HUES64 (cell line): Measurements from ENCODE around the gene C4orf50.

Experiments
- H3K27ac ChIP-seq: 2 replicates; pipeline ENCODE4 v1.7.0; 2013; ENCODE audit warnings: low read depth, low read length, inconsistent platforms
- H3K27me3 ChIP-seq: 2 replicates; pipeline ENCODE4 v1.6.1; 2013; ENCODE audit warnings: mild to moderate bottlenecking, low read length; ENCODE audit not compliant: insufficient read depth
- H3K36me3 ChIP-seq: 2 replicates; pipeline ENCODE4 v1.6.1; 2013; ENCODE audit warnings: mild to moderate bottlenecking, low read length; ENCODE audit not compliant: insufficient read depth
- H3K4me1 ChIP-seq: 2 replicates; pipeline ENCODE4 v1.6.1; 2013; ENCODE audit warnings: mild to moderate bottlenecking, low read length, moderate library complexity; ENCODE audit not compliant: insufficient read depth
- H3K4me3 ChIP-seq: 2 replicates; pipeline ENCODE4 v1.5.1; 2013; ENCODE audit warnings: mild to moderate bottlenecking, low read length, moderate library complexity
- H3K9ac ChIP-seq: 2 replicates; pipeline ENCODE4 v1.6.1; 2013; ENCODE audit warnings: mild to moderate bottlenecking, low read depth, low read length
- H3K9me3 ChIP-seq: 2 replicates; pipeline ENCODE4 v1.6.1; 2013; ENCODE audit warnings: low read depth, low read length; ENCODE audit not compliant: insufficient read depth
- WGBS: fragments of 150-250, 120-280 bp; methylation state at CpG from one replicate; pipeline ENCODE4 v1.1.7; 2013; ENCODE audit warnings: missing lambda C conversion rate; 5-methylcytosine and 5-hydroxymethylcytosine counted together

C4orf50 gene

GRCh38 chr4:5964030-5964429, 54.2 kb downstream of the C4orf50 start:
- Histone ChIP-seq H3K27me3 (peaks cover 23% of the 10 kb centered on the region), H3K9me3 (no peaks in the 10 kb centered on the region), H3K9ac (no peak overlapping the region)

GRCh38 chr4:5963611-5964010, 54.6 kb downstream of the C4orf50 start:
- H3K4me1 ChIP-seq, result no peaks in the 10 kb centered on the region
- no peak overlapping the region for H3K4me3 ChIP-seq
- no peak overlapping the region for H3K9ac ChIP-seq
- no peaks in the 10 kb centered on the region for H3K36me3 ChIP-seq
- no peaks in the 10 kb centered on the region for H3K9me3 ChIP-seq
- H3K27me3 ChIP-seq, result peaks cover 23% of the 10 kb centered on the region
- no peak overlapping the region for H3K27ac ChIP-seq
- 44% methylated on average over 2 of the region's 2 CpGs for WGBS

More at GRCh38 chr4:5964030-5964429, 54.2 kb downstream of the C4orf50 start:
- H3K4me3 ChIP-seq, result no peak overlapping the region
- 61% methylated on average over 5 of the region's 5 CpGs for WGBS
- no peaks in the 10 kb centered on the region for H3K36me3 ChIP-seq
- H3K27ac ChIP-seq, result no peak overlapping the region
- no peaks in the 10 kb centered on the region for H3K4me1 ChIP-seq

DNA sequence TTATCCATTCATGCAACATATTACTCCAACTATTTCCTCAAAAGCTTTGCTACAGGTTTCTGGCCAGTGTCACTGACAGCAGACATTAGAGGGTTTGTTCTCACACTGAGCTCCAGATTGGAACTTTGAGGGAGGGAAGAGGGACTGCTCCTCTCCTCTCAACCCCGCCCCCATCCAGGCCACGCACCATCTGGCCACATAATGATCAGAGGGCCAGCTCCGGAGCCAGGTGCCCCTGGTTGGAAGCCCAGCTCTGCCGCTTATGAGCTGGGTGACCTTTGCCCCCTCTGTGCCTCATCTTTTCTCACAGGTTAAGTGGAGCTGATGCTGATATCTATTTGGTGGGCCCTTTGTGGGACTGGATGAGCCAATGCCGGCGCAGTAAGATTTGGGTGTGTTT, 55.8 kb downstream of the C4orf50 start:
- Histone ChIP-seq H3K36me3 (no peaks in the 10 kb centered on the region), H3K4me3 (no peak overlapping the region), H3K4me1 (no peaks in the 10 kb centered on the region), H3K9me3 (no peaks in the 10 kb centered on the region), H3K9ac (no peak overlapping the region), H3K27ac (no peak overlapping the region), H3K27me3 (peaks cover 34% of the 10 kb centered on the region)
- whole genome bisulfite sequencing, result 82% methylated on average over 6 of the region's 6 CpGs

- no peak overlapping the region for H3K9ac ChIP-seq
- H3K27me3 ChIP-seq, result peaks cover 37% of the 10 kb centered on the region
- no peaks in the 10 kb centered on the region for H3K9me3 ChIP-seq
- peaks cover 11% of the 10 kb centered on the region for H3K4me1 ChIP-seq
- H3K36me3 ChIP-seq, result no peaks in the 10 kb centered on the region
- H3K4me3 ChIP-seq, result no peak overlapping the region
- H3K27ac ChIP-seq, result no peak overlapping the region
- WGBS, result 90% methylated on average over 13 of the region's 13 CpGs
Measured at GRCh38 chr4:5960252-5960880, 57.9 kb downstream of the C4orf50 start.

GRCh38 chr4:5959211-5959982, 58.8 kb downstream of the C4orf50 start:
- WGBS, result 87% methylated on average over 20 of the region's 20 CpGs
- Histone ChIP-seq H3K9ac (no peak overlapping the region), H3K4me1 (peaks cover 12% of the 10 kb centered on the region), H3K36me3 (no peaks in the 10 kb centered on the region), H3K9me3 (no peaks in the 10 kb centered on the region), H3K4me3 (no peak overlapping the region), H3K27ac (no peak overlapping the region), H3K27me3 (peaks cover 37% of the 10 kb centered on the region)

GRCh38 chr4:5958199-5958735, 60.0 kb downstream of the C4orf50 start:
- Histone ChIP-seq H3K36me3 (no peaks in the 10 kb centered on the region), H3K9ac (no peak overlapping the region), H3K9me3 (no peaks in the 10 kb centered on the region), H3K27ac (no peak overlapping the region), H3K4me1 (peaks cover 12% of the 10 kb centered on the region), H3K27me3 (peaks cover 39% of the 10 kb centered on the region), H3K4me3 (no peak overlapping the region)
- WGBS, result 89% methylated on average over 15 of the region's 15 CpGs

GRCh38 chr4:5957076-5957475, 61.2 kb downstream of the C4orf50 start:
- Histone ChIP-seq H3K27me3 (peaks cover 50% of the 10 kb centered on the region), H3K27ac (no peak overlapping the region), H3K9ac (no peak overlapping the region), H3K4me1 (peaks cover 12% of the 10 kb centered on the region), H3K36me3 (no peaks in the 10 kb centered on the region), H3K4me3 (no peak overlapping the region), H3K9me3 (no peaks in the 10 kb centered on the region)
- WGBS, result 88% methylated on average over 16 of the region's 16 CpGs

DNA sequence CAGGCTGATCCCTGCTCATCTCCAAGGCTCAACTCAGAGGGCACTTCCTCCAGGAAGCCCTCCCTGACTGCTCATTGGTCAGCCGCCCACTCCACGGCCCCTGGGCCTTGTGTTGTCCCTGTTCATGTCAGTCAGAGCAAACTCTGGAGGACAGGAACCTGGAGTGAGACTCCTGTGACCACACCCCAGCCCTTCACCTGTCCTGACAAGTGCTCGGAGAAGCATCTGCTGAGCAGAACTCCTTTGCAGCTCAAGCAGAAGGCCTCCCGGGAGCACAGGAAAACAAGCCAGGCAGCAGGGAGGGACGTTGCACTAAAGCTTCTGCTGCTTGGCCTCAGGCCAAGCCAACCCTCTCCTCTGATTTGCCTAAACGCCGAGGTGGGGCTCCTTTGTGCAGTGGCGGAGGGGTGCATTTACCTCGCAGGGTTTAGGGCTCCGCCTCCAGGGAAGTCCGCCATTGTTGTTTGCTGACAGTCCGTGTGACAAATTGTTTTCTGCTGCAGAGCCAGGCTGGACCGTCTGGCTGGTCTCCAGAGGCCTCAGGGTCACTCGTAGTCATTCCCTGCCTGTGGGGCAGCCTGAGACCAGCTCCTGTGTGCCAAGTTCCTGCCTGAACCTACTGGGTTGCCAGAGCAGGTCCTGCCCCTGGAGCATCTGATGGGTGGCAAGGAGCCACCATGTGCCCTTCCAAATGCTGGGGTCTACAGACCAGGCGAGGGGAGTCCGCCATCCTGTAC, 61.8 kb downstream of the C4orf50 start:
- H3K4me3 ChIP-seq, result no peak overlapping the region
- H3K36me3 ChIP-seq, result no peaks in the 10 kb centered on the region
- no peak overlapping the region for H3K9ac ChIP-seq
- H3K9me3 ChIP-seq, result no peaks in the 10 kb centered on the region
- peaks cover 12% of the 10 kb centered on the region for H3K4me1 ChIP-seq
- peaks cover 46% of the 10 kb centered on the region for H3K27me3 ChIP-seq
- H3K27ac ChIP-seq, result peak overlapping the region; percentile 35; the same call in 1 of the 2 replicates
- WGBS, result 39% methylated on average over 16 of the region's 16 CpGs

- H3K4me1 ChIP-seq, result peaks cover 12% of the 10 kb centered on the region
Measured at GRCh38 chr4:5955856-5956255, 62.4 kb downstream of the C4orf50 start.

DNA sequence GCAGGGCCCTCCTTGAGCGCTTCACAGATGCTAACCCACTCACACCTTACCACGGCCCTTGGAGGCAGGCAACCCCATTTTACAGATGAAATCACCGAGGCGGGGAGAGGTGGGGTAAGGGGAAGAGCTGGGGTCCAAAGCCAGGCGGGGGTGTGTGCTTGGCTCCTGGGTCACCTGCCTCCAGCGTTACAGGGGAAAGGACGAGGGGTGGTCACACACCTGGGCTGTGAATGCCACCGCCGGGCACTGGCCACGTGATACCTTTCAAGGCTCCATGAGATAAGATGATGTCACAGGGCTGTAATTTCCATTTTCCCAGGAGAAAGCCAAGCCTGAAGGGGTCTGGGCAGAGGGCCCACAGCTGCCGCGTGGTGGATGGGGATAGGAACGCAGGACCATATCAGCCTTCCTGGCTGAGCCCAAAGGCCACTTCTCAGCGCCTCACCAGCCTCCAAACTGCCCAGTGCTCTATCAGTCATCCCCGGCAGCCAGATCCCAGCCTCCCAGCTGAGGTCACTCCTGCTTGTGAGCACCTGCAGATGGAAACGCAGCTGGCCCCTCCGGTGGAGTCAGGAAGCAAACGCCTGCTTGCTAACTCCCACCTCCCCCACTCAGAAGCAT, 62.9 kb downstream of the C4orf50 start:
- Histone ChIP-seq H3K27me3 (peaks cover 42% of the 10 kb centered on the region), H3K4me1 (peaks cover 12% of the 10 kb centered on the region)

More at GRCh38 chr4:5955856-5956255, 62.4 kb downstream of the C4orf50 start:
- peak overlapping the region; percentile 35; the same call in 1 of the 2 replicates for H3K27ac ChIP-seq
- no peaks in the 10 kb centered on the region for H3K36me3 ChIP-seq
- H3K9me3 ChIP-seq, result no peaks in the 10 kb centered on the region
- H3K9ac ChIP-seq, result no peak overlapping the region
- 78% methylated on average over 4 of the region's 4 CpGs for WGBS
- no peak overlapping the region for H3K4me3 ChIP-seq
- H3K27me3 ChIP-seq, result peaks cover 45% of the 10 kb centered on the region

More for the DNA sequence above, 62.9 kb downstream of the C4orf50 start:
- WGBS, result 70% methylated on average over 18 of the region's 18 CpGs
- Histone ChIP-seq H3K4me3 (no peak overlapping the region), H3K9ac (no peak overlapping the region), H3K36me3 (no peaks in the 10 kb centered on the region), H3K27ac (no peak overlapping the region; the same call in 1 of the 2 replicates), H3K9me3 (no peaks in the 10 kb centered on the region)
